NCI-H1436 (cell line): ENCODE data around the gene NPHS2.
"Not testable (repeated sequence)": the region's sequence is repeated elsewhere in the genome, so short reads cannot be mapped to it uniquely, and the experiment has no call there.

Source experiments
- DNase-seq: peaks from one replicate; lab custom pipeline; 2025; lab: John Stamatoyannopoulos, UW

NPHS2 gene

DNA sequence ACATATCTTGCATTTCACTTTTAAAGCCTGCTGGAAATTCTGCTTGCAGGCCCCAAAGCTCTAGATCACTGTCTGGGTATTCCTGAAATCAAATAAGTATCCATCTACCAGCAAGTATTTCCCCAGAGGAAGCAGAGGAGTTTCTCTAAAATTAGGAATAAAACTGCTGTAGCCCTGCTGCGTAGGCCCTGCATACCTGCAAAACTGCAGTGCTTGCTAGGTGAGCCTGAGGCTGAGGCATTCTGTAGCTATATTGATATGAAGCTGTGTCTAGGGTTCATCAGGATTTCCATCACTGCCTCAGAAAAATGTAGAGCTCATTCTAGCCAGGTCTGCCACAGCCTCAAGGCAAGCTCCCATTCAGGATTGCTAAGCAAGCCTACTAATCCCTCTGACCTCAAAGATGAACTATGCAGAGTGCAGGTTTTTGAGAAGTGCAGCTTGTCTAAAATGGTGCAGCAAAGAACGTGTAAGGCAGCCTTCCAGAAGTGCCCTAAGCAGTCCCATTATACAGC lies 28.7 kb downstream of the NPHS2 start:
- DNase-seq, result no peak

DNA sequence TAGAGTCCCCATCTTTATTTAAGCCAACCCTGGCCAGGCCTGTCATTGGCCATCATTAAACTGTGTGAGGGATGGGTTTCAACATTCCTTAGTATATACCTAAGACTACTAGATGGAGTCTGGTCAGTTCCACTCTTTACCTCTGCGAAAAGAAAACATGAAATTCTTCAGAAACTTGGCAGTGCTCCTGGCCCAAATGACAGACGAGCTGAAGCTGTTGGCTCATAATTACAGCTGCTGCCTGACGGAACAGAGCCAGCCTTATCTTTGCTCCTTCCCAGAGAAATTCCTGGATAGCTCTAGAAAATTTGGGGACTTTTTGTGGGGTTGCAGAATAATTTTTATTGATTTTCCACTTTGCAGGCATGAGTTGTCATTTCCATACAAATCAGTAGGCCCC lies 30.4 kb downstream of the NPHS2 start:
- DNase-seq, result no peak

DNA sequence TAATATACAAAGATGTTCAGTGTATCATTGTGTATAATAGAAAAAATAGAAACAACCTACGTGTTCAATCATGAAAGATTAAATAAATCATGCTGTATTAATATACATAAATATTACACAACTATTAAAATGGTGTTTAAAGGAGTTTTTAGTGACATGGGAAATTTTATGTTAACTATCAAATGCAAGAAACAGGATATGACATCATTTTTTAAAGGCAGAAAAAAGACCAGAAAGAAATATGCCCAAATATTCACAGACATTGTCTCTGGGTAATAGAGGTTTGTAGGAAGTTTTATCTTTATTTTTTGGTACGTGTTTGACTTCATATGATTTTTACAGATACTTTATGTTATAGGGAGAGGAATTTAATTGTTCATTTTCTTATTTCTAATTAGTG lies 34.0 kb downstream of the NPHS2 start:
- no peak for DNase-seq

DNA sequence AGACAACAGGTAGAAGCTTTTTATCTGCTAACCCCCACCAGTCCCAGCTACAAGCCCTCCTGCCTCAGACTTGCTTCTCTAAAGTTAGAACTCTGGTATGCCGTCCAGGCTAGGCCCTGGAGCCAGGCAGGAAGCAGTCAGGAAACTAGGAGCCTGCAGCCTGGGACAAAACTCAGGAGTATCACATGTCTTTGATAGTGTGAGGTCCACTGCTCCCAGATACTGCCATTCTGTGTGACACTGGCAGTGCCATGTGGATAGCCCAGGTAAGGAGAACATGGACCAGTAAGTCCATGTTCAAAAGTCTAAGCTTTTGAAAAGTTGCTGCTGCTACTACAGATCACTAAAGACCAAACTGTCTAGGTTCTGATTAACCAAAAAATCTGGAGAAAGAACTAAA lies 45.4 kb downstream of the NPHS2 start:
- no peak for DNase-seq

- no peak for DNase-seq
These were observed 46.1 kb downstream of the NPHS2 start for GRCh38 chr1:179529482-179530195.

GRCh38 chr1:179518544-179518943 lies 57.2 kb downstream of the NPHS2 start:
- not testable (repeated sequence) for DNase-seq

DNA sequence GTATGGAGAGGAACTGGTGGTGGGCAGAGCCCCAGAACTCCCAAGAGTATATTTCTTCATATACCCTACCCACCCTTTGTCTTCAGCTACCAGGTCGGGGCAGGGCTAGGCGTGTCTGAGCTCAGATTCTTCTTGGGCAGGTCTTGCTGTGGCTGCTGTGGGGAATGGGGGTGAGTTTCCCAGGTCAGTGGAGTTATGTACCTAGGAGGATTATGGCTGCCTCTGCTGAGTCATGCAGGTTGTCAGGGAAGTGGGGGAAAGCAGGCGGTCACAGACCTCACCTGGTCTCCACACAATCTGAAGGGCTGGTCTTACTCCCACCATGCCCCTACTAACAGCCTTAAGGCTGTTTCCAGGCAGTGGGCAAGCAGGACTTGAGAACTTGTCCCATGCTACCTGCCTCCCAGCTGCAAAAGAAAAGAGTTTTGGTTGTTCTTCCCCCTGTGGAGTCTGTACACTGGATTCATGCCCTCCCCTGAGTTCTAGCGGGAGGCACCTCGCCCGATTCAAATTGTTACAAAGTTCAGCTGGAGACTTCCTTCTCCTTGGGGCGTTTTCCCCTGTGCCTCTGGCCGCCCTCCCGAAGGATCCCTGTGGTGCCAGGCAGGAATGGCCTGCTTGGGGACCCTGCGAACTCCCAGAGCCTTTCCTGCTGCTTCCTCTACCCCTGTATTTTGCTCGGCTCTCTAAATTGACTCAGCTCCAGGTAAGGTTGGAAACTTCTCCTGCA lies 58.6 kb downstream of the NPHS2 start:
- no peak for DNase-seq

DNA sequence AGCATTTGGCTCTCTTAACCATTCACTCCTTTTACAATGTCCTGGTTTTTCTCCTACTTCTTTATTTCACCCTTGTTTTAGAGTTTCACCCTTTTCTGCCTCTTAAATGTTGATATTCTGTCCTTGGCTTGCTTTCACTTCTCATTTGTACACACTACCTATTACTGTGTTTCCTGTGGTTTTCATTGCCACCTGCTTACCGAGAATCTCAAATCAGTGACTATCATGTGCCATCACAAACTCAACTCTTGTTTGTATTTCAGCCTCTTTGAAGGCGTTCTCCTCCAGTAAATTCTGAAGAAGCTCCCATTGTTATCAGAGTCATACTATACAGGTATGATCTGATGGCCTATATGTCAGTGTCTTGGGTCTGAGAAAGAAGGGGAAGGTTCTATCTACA lies 65.7 kb downstream of the NPHS2 start:
- no peak for DNase-seq

GRCh38 chr1:179509384-179509783 lies 66.4 kb downstream of the NPHS2 start:
- no peak for DNase-seq

DNA sequence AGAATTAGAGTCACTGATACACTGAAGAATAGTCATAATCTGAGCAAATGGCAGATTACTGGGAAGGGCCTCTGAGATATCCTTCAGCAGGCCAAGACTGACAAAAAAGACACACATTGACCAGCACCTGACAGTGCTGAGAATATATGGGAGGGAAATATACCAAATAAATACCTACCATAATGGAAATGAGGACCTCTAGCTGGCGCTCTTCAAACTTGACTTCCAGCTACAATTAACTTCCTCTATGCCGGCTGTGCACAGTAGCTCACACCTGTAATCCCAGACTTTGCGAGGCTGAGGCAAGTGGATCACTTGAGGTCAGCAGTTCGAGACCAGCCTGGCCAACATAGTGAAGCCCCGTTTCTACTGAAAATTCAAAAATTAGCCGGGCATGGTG lies 69.5 kb downstream of the NPHS2 start:
- DNase-seq, result no peak
